IPS-15b (cell line): Measurements from ENCODE around the gene PDCD10.

Source experiments
- H3K27me3 ChIP-seq: one replicate; pipeline ENCODE4 v1.6.1; 2013; ENCODE audit warnings: low read length; ENCODE audit not compliant: control insufficient read depth, insufficient read depth
- H3K36me3 ChIP-seq: one replicate; pipeline ENCODE4 v1.6.1; 2013; ENCODE audit warnings: low read length; ENCODE audit not compliant: control insufficient read depth, insufficient read depth
- H3K4me1 ChIP-seq: one replicate; pipeline ENCODE4 v1.6.1; 2013; ENCODE audit warnings: mild to moderate bottlenecking, low read length; ENCODE audit not compliant: control insufficient read depth, insufficient read depth
- H3K4me3 ChIP-seq: one replicate; pipeline ENCODE4 v1.5.1; 2013; ENCODE audit warnings: low read depth, low read length
- H3K9ac ChIP-seq: one replicate; pipeline ENCODE4 v1.6.1; 2013; ENCODE audit warnings: low read depth, mild to moderate bottlenecking, low read length
- H3K9me3 ChIP-seq: one replicate; pipeline ENCODE4 v1.6.1; 2013; ENCODE audit warnings: mild to moderate bottlenecking, low read length; ENCODE audit not compliant: control insufficient read depth, insufficient read depth

PDCD10 gene

DNA sequence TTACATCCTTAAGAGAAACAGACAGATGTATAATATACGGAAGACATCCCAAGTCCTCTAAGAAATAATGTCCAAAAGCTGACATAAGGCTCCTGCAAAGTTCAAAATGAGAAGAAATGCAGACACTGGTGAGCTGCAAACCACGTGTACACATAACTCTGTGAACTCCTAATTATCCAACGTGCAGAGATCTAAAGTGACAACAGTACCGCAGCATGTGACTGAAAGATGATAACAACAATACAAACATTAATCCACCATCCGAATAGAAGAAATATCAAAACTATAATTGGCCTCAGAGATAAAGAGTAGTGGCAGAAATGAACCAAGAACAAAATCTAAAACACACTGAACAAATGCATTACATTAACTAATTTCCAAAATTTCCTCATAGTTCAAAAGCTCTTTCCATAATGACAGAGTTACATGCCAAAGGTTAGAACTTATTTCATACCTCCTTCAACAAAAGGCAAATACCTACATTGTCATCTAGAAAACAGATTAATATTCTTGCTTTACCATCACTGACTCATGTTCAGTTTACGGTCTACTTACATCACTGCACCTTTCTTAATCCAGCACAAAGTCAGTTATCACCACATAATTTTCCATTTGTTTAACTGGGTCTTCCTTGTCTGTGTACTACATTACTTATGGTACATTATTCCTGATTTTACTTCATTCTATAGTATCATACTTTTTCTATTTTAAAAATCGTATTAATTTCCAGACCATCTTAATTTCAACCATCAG lies 2.2 kb downstream of the PDCD10 start:
- Histone ChIP-seq H3K4me1 (peaks cover 11% of the 10 kb centered on the region), H3K4me3 (no peak overlapping the region), H3K27me3 (no peaks in the 10 kb centered on the region)

GRCh38 chr3:167731393-167731792 lies 3.3 kb downstream of the PDCD10 start:
- Histone ChIP-seq H3K9ac (no peak overlapping the region), H3K36me3 (no peaks in the 10 kb centered on the region), H3K4me3 (no peak overlapping the region), H3K27me3 (no peaks in the 10 kb centered on the region), H3K4me1 (peaks cover 22% of the 10 kb centered on the region), H3K9me3 (no peaks in the 10 kb centered on the region)

More for the DNA sequence above, 2.2 kb downstream of the PDCD10 start:
- Histone ChIP-seq H3K9me3 (no peaks in the 10 kb centered on the region), H3K9ac (no peak overlapping the region), H3K36me3 (no peaks in the 10 kb centered on the region)

GRCh38 chr3:167729591-167729990 lies 5.1 kb downstream of the PDCD10 start:
- H3K4me1 ChIP-seq, result peaks cover 26% of the 10 kb centered on the region
- no peaks in the 10 kb centered on the region for H3K9me3 ChIP-seq
- H3K9ac ChIP-seq, result no peak overlapping the region
- H3K4me3 ChIP-seq, result no peak overlapping the region
- H3K27me3 ChIP-seq, result no peaks in the 10 kb centered on the region
- no peaks in the 10 kb centered on the region for H3K36me3 ChIP-seq

DNA sequence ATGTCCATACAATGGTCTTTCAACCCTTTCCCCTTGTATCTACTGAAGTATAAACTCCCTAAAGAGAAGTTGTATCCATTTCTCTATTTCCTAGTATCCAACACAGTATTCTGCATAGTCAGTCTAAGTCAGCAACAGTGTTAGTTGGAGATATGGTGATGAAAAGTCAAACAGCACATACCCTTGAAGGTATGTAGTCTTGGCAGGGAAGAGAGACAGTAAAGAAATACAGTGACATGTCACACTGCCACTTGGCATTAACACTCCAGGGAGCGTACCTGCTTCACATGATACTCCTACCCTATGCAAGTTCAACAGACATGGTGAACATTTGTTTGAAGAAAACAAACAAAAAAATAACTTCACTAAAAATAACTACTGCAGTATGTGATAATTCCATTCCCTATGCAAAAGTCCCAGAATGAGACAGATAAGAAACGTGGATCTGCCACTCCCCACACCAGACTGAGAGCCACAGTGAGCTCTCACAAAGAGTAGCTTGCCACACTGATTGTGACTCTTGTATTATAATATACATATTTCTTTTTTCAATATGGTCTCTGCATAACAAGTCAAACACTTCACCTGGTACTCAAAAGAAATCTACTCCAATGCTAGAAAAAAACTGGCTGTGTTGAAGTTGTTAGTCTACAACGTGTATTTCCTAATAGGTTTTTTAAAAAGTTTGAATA lies 5.9 kb downstream of the PDCD10 start:
- Histone ChIP-seq H3K9me3 (no peaks in the 10 kb centered on the region), H3K4me3 (no peak overlapping the region), H3K9ac (no peak overlapping the region), H3K4me1 (peaks cover 34% of the 10 kb centered on the region), H3K36me3 (no peaks in the 10 kb centered on the region), H3K27me3 (no peaks in the 10 kb centered on the region)

- no peaks in the 10 kb centered on the region for H3K27me3 ChIP-seq
- peaks cover 40% of the 10 kb centered on the region for H3K4me1 ChIP-seq
- H3K9me3 ChIP-seq, result no peaks in the 10 kb centered on the region
- H3K9ac ChIP-seq, result no peak overlapping the region
- H3K36me3 ChIP-seq, result no peaks in the 10 kb centered on the region
- no peak overlapping the region for H3K4me3 ChIP-seq
Observed at GRCh38 chr3:167728176-167728575, 6.5 kb downstream of the PDCD10 start.

DNA sequence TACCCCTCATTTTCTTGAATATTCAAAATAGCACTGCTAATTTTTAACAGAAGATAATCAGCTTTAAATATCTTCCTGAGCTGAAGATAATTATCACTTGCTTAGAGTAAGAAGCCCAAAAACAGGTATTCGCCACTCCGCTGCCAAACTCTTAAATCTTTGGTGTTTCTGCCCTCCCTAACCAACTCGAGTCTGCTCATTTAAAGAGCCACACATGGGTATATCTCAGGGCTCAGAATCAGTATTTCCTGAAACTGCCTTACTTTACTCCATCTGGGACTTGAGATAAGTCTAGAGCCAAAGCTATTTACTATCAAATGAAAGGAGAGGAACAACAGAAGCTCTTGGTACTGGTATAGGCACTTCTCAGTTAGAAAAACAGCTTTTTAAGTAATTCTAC lies 10.8 kb downstream of the PDCD10 start:
- H3K27me3 ChIP-seq, result no peaks in the 10 kb centered on the region
- no peak overlapping the region for H3K4me3 ChIP-seq
- peaks cover 3% of the 10 kb centered on the region for H3K36me3 ChIP-seq
- H3K9me3 ChIP-seq, result peaks cover 5% of the 10 kb centered on the region
- no peak overlapping the region for H3K9ac ChIP-seq
- peaks cover 34% of the 10 kb centered on the region for H3K4me1 ChIP-seq

DNA sequence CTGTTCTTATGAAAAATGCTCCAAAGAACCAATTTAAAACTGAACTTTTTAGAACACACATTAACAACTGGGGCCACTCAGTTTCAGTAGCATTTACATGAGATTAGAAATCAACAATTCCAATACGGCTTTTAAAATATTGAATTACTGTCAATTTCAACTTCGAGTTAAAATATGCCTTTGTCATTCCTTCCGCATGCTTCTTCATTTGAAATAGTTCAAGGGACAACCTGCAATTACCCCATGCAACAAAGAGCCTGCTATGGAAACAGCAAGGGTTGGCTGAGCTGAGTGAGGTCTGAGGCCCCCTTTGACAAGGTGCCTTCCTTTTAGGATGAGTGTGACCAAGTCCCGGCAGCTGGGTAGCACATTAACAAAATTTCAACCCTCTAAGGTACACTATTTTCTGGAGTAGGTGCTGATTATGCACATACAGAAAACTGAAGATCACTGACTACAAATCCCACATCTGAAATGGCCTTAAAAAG lies 11.6 kb downstream of the PDCD10 start:
- Histone ChIP-seq H3K36me3 (peaks cover 3% of the 10 kb centered on the region), H3K4me3 (no peak overlapping the region), H3K9me3 (peaks cover 5% of the 10 kb centered on the region), H3K4me1 (peaks cover 34% of the 10 kb centered on the region), H3K27me3 (no peaks in the 10 kb centered on the region), H3K9ac (no peak overlapping the region)

DNA sequence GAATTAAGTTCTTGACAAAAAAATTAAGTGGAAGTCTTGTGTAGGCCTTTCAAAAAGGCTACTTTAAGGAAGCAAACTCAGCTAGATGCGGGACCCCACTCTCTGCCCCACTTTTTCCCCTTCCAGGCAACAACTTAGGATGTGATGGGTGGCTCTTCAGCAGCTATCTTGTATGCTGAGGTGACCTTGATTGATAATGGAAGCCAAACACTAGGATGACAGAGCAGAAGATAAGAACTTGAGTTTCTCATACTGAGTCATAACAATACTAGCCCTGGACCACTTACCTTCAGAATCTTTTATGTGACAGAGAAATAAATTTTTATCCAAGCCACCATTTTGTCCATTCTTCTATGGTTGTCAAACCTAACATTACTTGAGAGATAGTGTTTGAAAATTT lies 16.1 kb downstream of the PDCD10 start:
- Histone ChIP-seq H3K36me3 (peaks cover 3% of the 10 kb centered on the region), H3K4me1 (peaks cover 5% of the 10 kb centered on the region), H3K9ac (no peak overlapping the region), H3K4me3 (no peak overlapping the region), H3K27me3 (no peaks in the 10 kb centered on the region), H3K9me3 (peaks cover 5% of the 10 kb centered on the region)

GRCh38 chr3:167716920-167717319 lies 17.8 kb downstream of the PDCD10 start:
- Histone ChIP-seq H3K36me3 (peaks cover 3% of the 10 kb centered on the region), H3K27me3 (no peaks in the 10 kb centered on the region), H3K4me1 (no peaks in the 10 kb centered on the region), H3K9ac (no peak overlapping the region), H3K9me3 (peaks cover 5% of the 10 kb centered on the region), H3K4me3 (no peak overlapping the region)

DNA sequence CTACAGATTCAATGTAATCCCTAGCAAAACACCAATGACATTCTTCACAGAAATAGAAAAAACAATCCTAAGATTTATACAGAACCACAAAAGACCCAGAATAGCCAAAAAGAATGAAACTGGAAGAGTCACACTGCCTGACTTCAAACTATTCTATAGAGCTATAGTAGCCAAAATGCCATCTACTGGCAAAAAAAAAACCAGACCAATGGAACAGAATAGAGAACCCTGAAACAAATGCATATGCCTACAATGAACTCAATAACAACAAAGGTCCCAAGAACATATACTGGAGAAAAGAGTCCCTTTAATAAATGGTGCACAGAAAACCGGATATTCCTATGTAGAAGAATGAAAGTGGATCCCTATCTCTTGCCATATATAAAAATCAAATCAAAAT lies 19.8 kb downstream of the PDCD10 start:
- Histone ChIP-seq H3K9ac (no peak overlapping the region), H3K9me3 (no peaks in the 10 kb centered on the region), H3K36me3 (peaks cover 3% of the 10 kb centered on the region), H3K4me1 (no peaks in the 10 kb centered on the region), H3K4me3 (no peak overlapping the region), H3K27me3 (no peaks in the 10 kb centered on the region)

GRCh38 chr3:167712445-167712844 lies 22.2 kb downstream of the PDCD10 start:
- no peaks in the 10 kb centered on the region for H3K27me3 ChIP-seq
- no peaks in the 10 kb centered on the region for H3K4me1 ChIP-seq
- H3K9me3 ChIP-seq, result no peaks in the 10 kb centered on the region
- H3K4me3 ChIP-seq, result no peak overlapping the region
- no peak overlapping the region for H3K9ac ChIP-seq
- no peaks in the 10 kb centered on the region for H3K36me3 ChIP-seq

DNA sequence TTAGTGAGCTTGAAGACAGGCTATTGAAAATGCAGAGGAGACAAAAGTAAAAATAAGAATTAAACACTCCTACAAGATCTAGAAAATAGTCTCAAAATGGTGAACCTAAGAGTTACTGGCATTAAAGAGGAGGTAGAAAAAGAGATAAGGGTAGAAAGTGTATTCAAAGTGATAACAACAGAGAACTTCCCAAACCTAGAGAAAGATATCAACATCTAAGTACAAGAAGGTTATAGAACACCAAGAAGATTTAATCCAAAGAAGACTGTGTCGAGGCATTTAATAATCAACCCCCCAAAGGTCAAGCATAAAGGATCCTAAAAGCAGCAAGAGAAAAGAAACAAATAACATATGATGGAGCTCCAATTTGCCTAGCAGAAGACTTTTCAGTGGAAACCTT lies 23.3 kb downstream of the PDCD10 start:
- Histone ChIP-seq H3K36me3 (no peaks in the 10 kb centered on the region), H3K4me1 (no peaks in the 10 kb centered on the region), H3K4me3 (no peak overlapping the region), H3K9ac (no peak overlapping the region), H3K9me3 (no peaks in the 10 kb centered on the region), H3K27me3 (no peaks in the 10 kb centered on the region)
